ENCODE results near the gene DEPP1.

The DEPP1 gene

GRCh38 chr10:44978213-44978569, 418 bp downstream of the DEPP1 start:
- DNase-seq (ENCODE audit: low read depth): no peak
- no peak overlapping the region for H3K4me3 ChIP-seq (ENCODE audit: low read depth, low read length)
- TF ChIP-seq CTCF (IDR thresholded peaks at IDR 0.05; ENCODE audit: low read depth, low read length) (no peak), MAX (IDR thresholded peaks at IDR 0.05; ENCODE audit: low read depth, low read length) (no peak)

GRCh38 chr10:44977287-44978212, 1.1 kb downstream of the DEPP1 start:
- TF ChIP-seq CTCF (IDR thresholded peaks at IDR 0.05; ENCODE audit: low read depth, low read length) (no peak), MAX (IDR thresholded peaks at IDR 0.05; ENCODE audit: low read depth, low read length) (no peak), POLR2A (IDR thresholded peaks at IDR 0.05; ENCODE audit: extremely low read depth, insufficient read length) (no peak), MYC (IDR thresholded peaks at IDR 0.05; ENCODE audit: low read depth, low read length) (no peak)
- no peak for DNase-seq (ENCODE audit: low read depth)
- H3K4me3 ChIP-seq (ENCODE audit: low read depth, low read length): no peak overlapping the region

GRCh38 chr10:44976352-44977198, 2.0 kb downstream of the DEPP1 start:
- DNase-seq (ENCODE audit: low read depth): no peak

GRCh38 chr10:44975431-44976331, 2.9 kb downstream of the DEPP1 start:
- H3K4me3 ChIP-seq (ENCODE audit: low read depth, low read length): no peak overlapping the region

More at GRCh38 chr10:44976352-44977198, 2.0 kb downstream of the DEPP1 start:
- no peak overlapping the region for H3K4me3 ChIP-seq (ENCODE audit: low read depth, low read length)
- TF ChIP-seq MYC (IDR thresholded peaks at IDR 0.05; ENCODE audit: low read depth, low read length) (no peak), MAX (IDR thresholded peaks at IDR 0.05; ENCODE audit: low read depth, low read length) (no peak), CTCF (IDR thresholded peaks at IDR 0.05; ENCODE audit: low read depth, low read length) (no peak), POLR2A (IDR thresholded peaks at IDR 0.05; ENCODE audit: extremely low read depth, insufficient read length) (no peak)

More at GRCh38 chr10:44975431-44976331, 2.9 kb downstream of the DEPP1 start:
- TF ChIP-seq POLR2A (IDR thresholded peaks at IDR 0.05; ENCODE audit: extremely low read depth, insufficient read length): no peak
- TF ChIP-seq MYC (IDR thresholded peaks at IDR 0.05; ENCODE audit: low read depth, low read length): no peak
- no peak for TF ChIP-seq CTCF (IDR thresholded peaks at IDR 0.05; ENCODE audit: low read depth, low read length)
- no peak for TF ChIP-seq MAX (IDR thresholded peaks at IDR 0.05; ENCODE audit: low read depth, low read length)
- peak; percentile 58 for DNase-seq (ENCODE audit: low read depth)
